Liver (tissue), 9 donors: ENCODE results near the gene ATP6V1C2. TPM values are rescaled to one million over a fixed set of nuclear protein-coding genes. Genes with fewer than 3 reads are reported as not detected.
"Not testable (repeated sequence)": the region's sequence is repeated elsewhere in the genome, so short reads cannot be mapped to it uniquely, and the experiment has no call there.

Source experiments
- DNase-seq: peaks from one replicate; pipeline ENCODE4 v3.0.0-alpha.2; 2017; ENCODE audit warnings: low spot score
- H3K27ac ChIP-seq, 2 donors: one replicate each; pipeline ENCODE4 v1.7.0; 2013; ENCODE audit warnings: inconsistent platforms in 2 of 2, low read length in 2 of 2, control low read depth in 1 of 2, low read depth in 1 of 2, mild to moderate bottlenecking in 1 of 2
- H3K27me3 ChIP-seq, 4 donors: one replicate each; pipeline versions ENCODE4 v1.6.1 to v1.7.0; 2013; ENCODE audit warnings: low read length in 3 of 4, inconsistent platforms in 1 of 4, mild to moderate bottlenecking in 1 of 4, moderate library complexity in 1 of 4; ENCODE audit not compliant: control insufficient read depth in 4 of 4, insufficient read depth in 4 of 4
- H3K36me3 ChIP-seq, 4 donors: one replicate each; pipeline versions ENCODE4 v1.6.1 to v1.7.0; 2013; ENCODE audit warnings: low read length in 3 of 4, mild to moderate bottlenecking in 3 of 4, low read depth in 1 of 4, moderate library complexity in 1 of 4; ENCODE audit not compliant: control insufficient read depth in 4 of 4, insufficient read depth in 3 of 4
- H3K4me1 ChIP-seq, 4 donors: one replicate each; pipeline versions ENCODE4 v1.6.1 to v1.7.0; 2013; ENCODE audit warnings: low read length in 3 of 4, mild to moderate bottlenecking in 3 of 4, moderate library complexity in 1 of 4; ENCODE audit not compliant: control insufficient read depth in 4 of 4, insufficient read depth in 4 of 4
- H3K4me3 ChIP-seq, 3 donors: one replicate each; pipeline versions ENCODE4 v1.6.1 to v1.7.0; 2013; ENCODE audit warnings: low read length in 3 of 3, control low read depth in 1 of 3, low read depth in 1 of 3, mild to moderate bottlenecking in 1 of 3
- H3K9ac ChIP-seq, 2 donors: one replicate each; pipeline ENCODE4 v1.7.0; 2013; ENCODE audit warnings: low read length in 2 of 2, mild to moderate bottlenecking in 2 of 2, moderate library complexity in 2 of 2, control low read depth in 1 of 2, low read depth in 1 of 2
- H3K9me3 ChIP-seq, 4 donors: one replicate each; pipeline versions ENCODE4 v1.6.1 to v1.7.0; 2013; ENCODE audit warnings: low read length in 3 of 4; ENCODE audit not compliant: control insufficient read depth in 4 of 4
- FOXA1 ChIP-seq: IDR thresholded peaks from 2 replicates; pipeline ENCODE4 v1.6.1; 2016; ENCODE audit warnings: antibody characterized with exemption
- FOXA2 ChIP-seq: IDR thresholded peaks from 2 replicates; pipeline ENCODE4 v1.6.1; 2016; ENCODE audit warnings: antibody characterized with exemption
- GABPA ChIP-seq, 2 donors: IDR thresholded peaks in 1 of 2; conservative IDR thresholded peaks in 1 of 2; 2 replicates each; pipeline ENCODE4 v1.6.1; 2016; ENCODE audit warnings: antibody characterized with exemption in 2 of 2, mild to moderate bottlenecking in 1 of 2, moderate library complexity in 1 of 2
- HNF4A ChIP-seq, 2 donors: conservative IDR thresholded peaks; 2 replicates each; pipeline ENCODE4 v1.6.1; 2016; ENCODE audit warnings: antibody characterized with exemption in 2 of 2, mild to moderate bottlenecking in 2 of 2
- HNF4G ChIP-seq: IDR thresholded peaks from 2 replicates; pipeline ENCODE4 v1.6.1; 2016; ENCODE audit warnings: antibody characterized with exemption
- JUND ChIP-seq, 2 donors: IDR thresholded peaks; 2 replicates each; pipeline ENCODE4 v1.6.1; 2016; ENCODE audit warnings: antibody characterized with exemption in 2 of 2
- MAX ChIP-seq: IDR thresholded peaks from 2 replicates; pipeline ENCODE4 v1.6.1; 2016; ENCODE audit warnings: antibody characterized with exemption
- NR2F2 ChIP-seq: IDR thresholded peaks from 2 replicates; pipeline ENCODE4 v1.6.1; 2016; ENCODE audit warnings: antibody characterized with exemption
- RAD21 ChIP-seq, 2 donors: IDR thresholded peaks; 2 replicates each; pipeline ENCODE4 v1.6.1; 2016; ENCODE audit warnings: antibody characterized with exemption in 2 of 2, mild to moderate bottlenecking in 2 of 2
- REST ChIP-seq: IDR thresholded peaks from 2 replicates; pipeline ENCODE4 v1.6.1; 2016; ENCODE audit warnings: antibody characterized with exemption, mild to moderate bottlenecking
- RXRA ChIP-seq, 2 donors: IDR thresholded peaks; 2 replicates each; pipeline ENCODE4 v1.6.1; 2017 to 2018; ENCODE audit warnings: antibody characterized with exemption in 2 of 2, mild to moderate bottlenecking in 1 of 2
- SP1 ChIP-seq: IDR thresholded peaks from 2 replicates; pipeline ENCODE4 v1.6.1; 2018; ENCODE audit warnings: antibody characterized with exemption, mild to moderate bottlenecking
- TAF1 ChIP-seq: conservative IDR thresholded peaks from 2 replicates; pipeline ENCODE4 v1.6.1; 2016; ENCODE audit warnings: antibody characterized with exemption, mild to moderate bottlenecking
- YY1 ChIP-seq: IDR thresholded peaks from 2 replicates; pipeline ENCODE4 v1.6.1; 2016; ENCODE audit warnings: antibody characterized with exemption, mild to moderate bottlenecking
- WGBS: extraction: QIAGEN DNeasy Blood & Tissue Kit; methylation state at CpG from one replicate; pipeline ENCODE4 v1.1.7; 2013; 5-methylcytosine and 5-hydroxymethylcytosine counted together
- polyA plus RNA-seq, 2 donors: library from polyadenylated mRNA; stranded (reverse) in 1 of 2; unstranded in 1 of 2; fragments of 200-250 nt in 1 of 2; fragments of >200 nt in 1 of 2; fragmentation: Nextera tagmentation in 1 of 2; extraction: Ambion mirVana in 1 of 2; gene quantifications; one replicate each; pipeline versions ENCODE4 v1.2.1 to v1.2.3, GENCODE V29; 2013 to 2015
- total RNA-seq, 2 donors: library from RNA; depleted of rRNA; stranded (reverse); fragments of >200 nt; gene quantifications; one replicate each; pipeline ENCODE4 v1.2.3, GENCODE V29; 2014
- TF ChIP-seq, protein P1 (sequence below): IDR thresholded peaks from 2 replicates; pipeline ENCODE4 v1.6.1; 2016; ENCODE audit warnings: antibody characterized with exemption
- TF ChIP-seq, protein P2 (sequence below): fragments of 150-350 bp; IDR thresholded peaks from 2 replicates; pipeline ENCODE4 v1.5.1; 2017; ENCODE audit warnings: improper control_type of control experiment, low read depth, low read length; ENCODE audit not compliant: missing input control
- donor health status: healthy.
- donor health status: healthy.
- donor health status: healthy.
- donor health status: healthy.
- donor health status: healthy.

Gene ATP6V1C2
- total and polyA plus RNA-seq, 4 donors: 0.08 to 0.66 (median 0.33) TPM

DNA sequence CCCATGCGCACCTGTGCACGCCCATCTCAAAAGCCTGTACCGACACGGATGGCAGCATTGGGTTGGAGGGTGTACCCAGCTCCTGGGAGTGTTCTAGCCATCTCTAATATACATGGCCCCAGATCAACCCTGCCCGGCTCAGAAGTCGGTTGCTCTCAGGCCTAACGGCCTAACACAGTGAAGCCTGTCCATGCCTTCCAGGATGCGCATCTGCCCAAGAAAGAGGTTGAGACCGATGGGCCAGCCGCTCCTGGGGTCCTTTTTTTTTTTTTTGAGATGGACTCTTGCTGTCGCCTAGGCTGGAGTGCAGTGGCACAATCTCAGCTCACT, 59.0 kb downstream of the ATP6V1C2 start:
- H3K36me3 ChIP-seq: peaks cover 28 to 53% (median 40%) of the 10 kb centered on the region in 4 donors
- WGBS: 97% methylated on average over 11 of the region's 11 CpGs
- DNase-seq: no peak
- no peak overlapping the region for H3K27ac ChIP-seq
- no peak overlapping the region for H3K4me3 ChIP-seq
- no peak overlapping the region for H3K9ac ChIP-seq
- H3K9me3 ChIP-seq: no peaks in the 10 kb centered on the region
- TF ChIP-seq HNF4A (conservative IDR thresholded peaks at IDR 0.05) (no peak), RAD21 (IDR thresholded peaks at IDR 0.05) (no peak), SP1 (no peak), FOXA2 (no peak), REST (no peak), JUND (IDR thresholded peaks at IDR 0.05) (no peak), MAX (no peak), NR2F2 (no peak), GABPA (IDR thresholded peaks at IDR 0.05 in 1 of 2, conservative IDR thresholded peaks at IDR 0.05 in 1 of 2) (no peak), YY1 (no peak), RXRA (IDR thresholded peaks at IDR 0.05) (no peak), FOXA1 (no peak), HNF4G (no peak), TAF1 (no peak)
- TF ChIP-seq, protein P1, sequence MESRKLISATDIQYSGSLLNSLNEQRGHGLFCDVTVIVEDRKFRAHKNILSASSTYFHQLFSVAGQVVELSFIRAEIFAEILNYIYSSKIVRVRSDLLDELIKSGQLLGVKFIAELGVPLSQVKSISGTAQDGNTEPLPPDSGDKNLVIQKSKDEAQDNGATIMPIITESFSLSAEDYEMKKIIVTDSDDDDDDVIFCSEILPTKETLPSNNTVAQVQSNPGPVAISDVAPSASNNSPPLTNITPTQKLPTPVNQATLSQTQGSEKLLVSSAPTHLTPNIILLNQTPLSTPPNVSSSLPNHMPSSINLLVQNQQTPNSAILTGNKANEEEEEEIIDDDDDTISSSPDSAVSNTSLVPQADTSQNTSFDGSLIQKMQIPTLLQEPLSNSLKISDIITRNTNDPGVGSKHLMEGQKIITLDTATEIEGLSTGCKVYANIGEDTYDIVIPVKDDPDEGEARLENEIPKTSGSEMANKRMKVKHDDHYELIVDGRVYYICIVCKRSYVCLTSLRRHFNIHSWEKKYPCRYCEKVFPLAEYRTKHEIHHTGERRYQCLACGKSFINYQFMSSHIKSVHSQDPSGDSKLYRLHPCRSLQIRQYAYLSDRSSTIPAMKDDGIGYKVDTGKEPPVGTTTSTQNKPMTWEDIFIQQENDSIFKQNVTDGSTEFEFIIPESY: no peak
- TF ChIP-seq, protein P2, sequence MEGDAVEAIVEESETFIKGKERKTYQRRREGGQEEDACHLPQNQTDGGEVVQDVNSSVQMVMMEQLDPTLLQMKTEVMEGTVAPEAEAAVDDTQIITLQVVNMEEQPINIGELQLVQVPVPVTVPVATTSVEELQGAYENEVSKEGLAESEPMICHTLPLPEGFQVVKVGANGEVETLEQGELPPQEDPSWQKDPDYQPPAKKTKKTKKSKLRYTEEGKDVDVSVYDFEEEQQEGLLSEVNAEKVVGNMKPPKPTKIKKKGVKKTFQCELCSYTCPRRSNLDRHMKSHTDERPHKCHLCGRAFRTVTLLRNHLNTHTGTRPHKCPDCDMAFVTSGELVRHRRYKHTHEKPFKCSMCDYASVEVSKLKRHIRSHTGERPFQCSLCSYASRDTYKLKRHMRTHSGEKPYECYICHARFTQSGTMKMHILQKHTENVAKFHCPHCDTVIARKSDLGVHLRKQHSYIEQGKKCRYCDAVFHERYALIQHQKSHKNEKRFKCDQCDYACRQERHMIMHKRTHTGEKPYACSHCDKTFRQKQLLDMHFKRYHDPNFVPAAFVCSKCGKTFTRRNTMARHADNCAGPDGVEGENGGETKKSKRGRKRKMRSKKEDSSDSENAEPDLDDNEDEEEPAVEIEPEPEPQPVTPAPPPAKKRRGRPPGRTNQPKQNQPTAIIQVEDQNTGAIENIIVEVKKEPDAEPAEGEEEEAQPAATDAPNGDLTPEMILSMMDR: no peak
- no peaks in the 10 kb centered on the region for H3K27me3 ChIP-seq
- no peaks in the 10 kb centered on the region for H3K4me1 ChIP-seq

GRCh38 chr2:10780821-10781220, 59.4 kb downstream of the ATP6V1C2 start:
- H3K9ac ChIP-seq, H3K9me3 ChIP-seq, H3K4me3 ChIP-seq, DNase-seq, H3K27me3 ChIP-seq, H3K27ac ChIP-seq, H3K4me1 ChIP-seq: not testable (repeated sequence)
- WGBS: 97% methylated on average over 11 of the region's 11 CpGs
- peaks cover 31 to 57% (median 42%) of the 10 kb centered on the region in 4 donors for H3K36me3 ChIP-seq
